A549 treated with CpdA at 1 μM for 4 hours (cell line): ENCODE data around the gene GZMB. TPM values are rescaled to one million over a fixed set of nuclear protein-coding genes. Genes with fewer than 3 reads are reported as not detected.

Experiments
- total RNA-seq: library from RNA; stranded (reverse); fragments of 200-300 nt; extraction: Qiagen RNA extraction; gene quantifications from 5 replicates; pipeline ENCODE4 v1.2.3, GENCODE V29; 2022; ENCODE audit warnings: low read depth

Gene GZMB
- total RNA-seq = not detected in 5 replicates

GRCh38 chr14:24634158-24634557 is at the start of gene GZMB:
TSS of gene GZMB (minus strand) at chr14:24634190. CDS start at chr14:24634160, 30 bp downstream.

GRCh38 chr14:24609655-24610344 is 24.2 kb downstream of the GZMB start, which contains the start of gene GZMH:
TSS of gene GZMH (minus strand) at chr14:24609685. CDS start at chr14:24609613, 72 bp downstream.

Other genes starting within 250 kb of the GZMB start
- gene NYNRIN, start 235.2 kb downstream of the GZMB start, total RNA-seq = 0.13 to 0.48 TPM (median 0.16 TPM) in 5 replicates
- 1.3 to 1.6 TPM (median 1.5 TPM) in 5 replicates for gene CBLN3, start 204.5 kb downstream of the GZMB start, total RNA-seq
- 25.0 to 31.2 TPM (median 29.2 TPM) in 5 replicates for gene KHNYN, start 204.2 kb downstream of the GZMB start, total RNA-seq
- gene SDR39U1, start 191.4 kb downstream of the GZMB start, total RNA-seq = 33.4 to 54.6 TPM (median 51.3 TPM) in 5 replicates
- gene CMA1, start 125.9 kb downstream of the GZMB start, total RNA-seq = not detected in 5 replicates
- gene CTSG, start 57.9 kb downstream of the GZMB start, total RNA-seq = not detected in 5 replicates
- not detected in 5 replicates for gene GZMH, start 24.5 kb downstream of the GZMB start, total RNA-seq